NCI-H1417 (cell line): Measurements from ENCODE around the gene HYDIN.
"Not testable (repeated sequence)": the region's sequence is repeated elsewhere in the genome, so short reads cannot be mapped to it uniquely, and the experiment has no call there.

ENCODE experiments used
- DNase-seq, 3 experiments: peaks; one replicate each; lab custom pipeline; 2025; lab: John Stamatoyannopoulos, UW

Gene HYDIN

GRCh38 chr16:70992511-70992910 is 238.0 kb downstream of the HYDIN start:
- not testable (repeated sequence) for DNase-seq

- not testable (repeated sequence) for DNase-seq
Measured at GRCh38 chr16:70987019-70987715, 243.4 kb downstream of the HYDIN start.

GRCh38 chr16:70984675-70985074 is 245.8 kb downstream of the HYDIN start:
- DNase-seq = peak; percentile 20 to 79 (median 22)

- DNase-seq = not testable (repeated sequence)
Measured at GRCh38 chr16:70968332-70968731, 262.2 kb downstream of the HYDIN start.

- DNase-seq = not testable (repeated sequence)
Measured at GRCh38 chr16:70960169-70960568, 270.4 kb downstream of the HYDIN start.

- DNase-seq = peak in 1 of 3 experiments; percentile 0
Measured at GRCh38 chr16:70954922-70955321, 275.6 kb downstream of the HYDIN start.

- not testable (repeated sequence) for DNase-seq
Measured at GRCh38 chr16:70953824-70954223, 276.7 kb downstream of the HYDIN start.

- DNase-seq = not testable (repeated sequence)
Measured at GRCh38 chr16:70943551-70943950, 287.0 kb downstream of the HYDIN start.

GRCh38 chr16:70939690-70940359 is 290.7 kb downstream of the HYDIN start:
- not testable (repeated sequence) for DNase-seq

- DNase-seq = not testable (repeated sequence)
Measured at GRCh38 chr16:70936781-70937525, 293.6 kb downstream of the HYDIN start.

GRCh38 chr16:70935325-70935724 is 295.2 kb downstream of the HYDIN start:
- DNase-seq = not testable (repeated sequence)

GRCh38 chr16:70933746-70934145 is 296.8 kb downstream of the HYDIN start:
- DNase-seq = not testable (repeated sequence)

GRCh38 chr16:70930757-70931156 is 299.8 kb downstream of the HYDIN start:
- DNase-seq = not testable (repeated sequence)

GRCh38 chr16:70922164-70922563 is 308.4 kb downstream of the HYDIN start:
- DNase-seq = peak in 2 of 3 experiments; percentile 12 to 66

GRCh38 chr16:70920661-70921060 is 309.9 kb downstream of the HYDIN start:
- not testable (repeated sequence) for DNase-seq

- DNase-seq = not testable (repeated sequence)
Measured at GRCh38 chr16:70888208-70888607, 342.3 kb downstream of the HYDIN start.

GRCh38 chr16:70884652-70885051 is 345.9 kb downstream of the HYDIN start:
- DNase-seq = not testable (repeated sequence)

- not testable (repeated sequence) for DNase-seq
Measured at GRCh38 chr16:70882311-70882710, 348.2 kb downstream of the HYDIN start.

GRCh38 chr16:70877895-70878294 is 352.6 kb downstream of the HYDIN start:
- not testable (repeated sequence) for DNase-seq

- DNase-seq = not testable (repeated sequence)
Measured at GRCh38 chr16:70876442-70876841, 354.1 kb downstream of the HYDIN start.

GRCh38 chr16:70864698-70865097 is 365.8 kb downstream of the HYDIN start:
- DNase-seq = not testable (repeated sequence)

GRCh38 chr16:70861996-70862395 is 368.5 kb downstream of the HYDIN start:
- not testable (repeated sequence) for DNase-seq
